Measurements from ENCODE around the gene INTU. TPM values are rescaled to one million over a fixed set of nuclear protein-coding genes. Genes with fewer than 3 reads are reported as not detected.

INTU gene
- polyA plus RNA-seq, 2 of the 4 experiments (the other 2 are of a cell fraction): 1.8 to 4.7 TPM

- peak in 1 of 2 experiments; percentile 20 for DNase-seq (ENCODE audit: low read depth in 1 of 2, low spot score in 1 of 2)
- no peaks in the 10 kb centered on the region for H3K9me3 ChIP-seq
- peak overlapping the region; percentile 17; the same call in 2 of the 3 replicates for H3K4me2 ChIP-seq
- no peak overlapping the region for H3K27ac ChIP-seq
- CTCF ChIA-PET: interaction anchor here (1.1 to 16.8 kb wide), 8 partner anchors 9 to 137 kb away, joined by 3 to 180 read pairs (median 7); partner anchors contain the start of gene SLC25A31
- WGBS (ENCODE audit: missing lambda C conversion rate): 10% methylated on average over 6 of the region's 6 CpGs
- FAIRE-seq: peak; percentile 23
- no peak for TF ChIP-seq ZC3H11A (IDR thresholded peaks at IDR 0.05)
- TF ChIP-seq POLR2A (IDR thresholded peaks at IDR 0.05; ENCODE audit: low read length): no peak
- peak; percentile 87 for TF ChIP-seq SMC3 (IDR thresholded peaks at IDR 0.05)
- TF ChIP-seq CTCF (IDR thresholded peaks at IDR 0.05): peak; percentile 62; the same call in 2 of the 3 replicates
- peak; percentile 64 to 75 for TF ChIP-seq RAD21 (conservative IDR thresholded peaks at IDR 0.05 in 1 of 2, IDR thresholded peaks at IDR 0.05 in 1 of 2)
- TF ChIP-seq FOSB (CRISPR knock-in tag; IDR thresholded peaks at IDR 0.05): no peak
- TF ChIP-seq KDM1A (IDR thresholded peaks at IDR 0.05; ENCODE audit: low read depth): no peak
- TF ChIP-seq POLR2AphosphoS2 (conservative IDR thresholded peaks at IDR 0.05; ENCODE audit: low read length): no peak
- POLR2A ChIA-PET: no interaction called here
- H3K4me3 ChIP-seq: no peak overlapping the region
- no peaks in the 10 kb centered on the region for H3K4me1 ChIP-seq
- ATAC-seq: peak; percentile 30 to 47; a peak in 3 of 6 replicates
Measured at GRCh38 chr4:127604949-127605709, 27.6 kb upstream of the INTU start.

DNA sequence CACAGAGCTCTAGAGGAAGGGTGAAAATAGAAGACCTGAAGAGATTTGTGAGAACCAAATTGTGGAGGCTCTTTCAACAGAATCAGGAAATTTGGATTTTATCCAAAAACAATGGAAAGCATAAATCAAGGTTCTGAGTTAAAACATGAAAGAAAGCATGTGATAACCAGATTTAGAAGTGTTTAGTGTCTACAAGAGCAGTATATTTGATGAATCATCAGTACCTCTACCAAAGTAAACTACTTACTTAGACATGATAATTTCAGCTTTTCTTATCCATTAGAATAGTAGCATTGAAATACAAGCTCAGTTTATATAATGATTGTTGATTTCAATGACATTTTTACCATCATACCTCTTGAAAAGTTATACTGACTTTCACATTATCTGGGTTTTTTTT, 25.9 kb upstream of the INTU start:
- CTCF ChIA-PET: interaction anchor here (1.3 to 16.8 kb wide), 3 partner anchors 9 to 139 kb away, joined by 3 to 180 read pairs (median 18); partner anchors contain the start of gene SLC25A31
- H3K4me3 ChIP-seq: no peak overlapping the region
- no peak overlapping the region for H3K4me2 ChIP-seq
- no peak for ATAC-seq
- no peak for DNase-seq (ENCODE audit: low read depth in 1 of 2, low spot score in 1 of 2)
- TF ChIP-seq MAX (IDR thresholded peaks at IDR 0.05): no peak
- peak; percentile 16 for TF ChIP-seq MAFK (IDR thresholded peaks at IDR 0.05; ENCODE audit: partially characterized antibody)
- no peak overlapping the region for H3K27ac ChIP-seq
- FAIRE-seq: no peak
- no peaks in the 10 kb centered on the region for H3K4me1 ChIP-seq
- no peaks in the 10 kb centered on the region for H3K9me3 ChIP-seq
- POLR2A ChIA-PET: no interaction called here

- 44% methylated on average over 5 of the region's 5 CpGs for WGBS (ENCODE audit: missing lambda C conversion rate)
- DNase-seq (ENCODE audit: low read depth in 1 of 2, low spot score in 1 of 2) (no peak), ATAC-seq (no peak), FAIRE-seq (no peak)
- H3K4me3 ChIP-seq: no peak overlapping the region
- ChIA-PET CTCF (interaction anchor here (16.8 kb wide), 1 partner anchor 123 kb away, joined by 180 read pairs; the partner anchor contains the start of gene SLC25A31), POLR2A (no interaction called here)
- H3K4me1 ChIP-seq: no peaks in the 10 kb centered on the region
- H3K27ac ChIP-seq: no peak overlapping the region
- no peak for TF ChIP-seq HOXB5 (CRISPR knock-in tag; IDR thresholded peaks at IDR 0.05)
- TF ChIP-seq CTCF (IDR thresholded peaks at IDR 0.05): no peak
- no peak for TF ChIP-seq FOSL2 (IDR thresholded peaks at IDR 0.05)
- no peak for TF ChIP-seq FOSL2 (CRISPR knock-in tag; IDR thresholded peaks at IDR 0.05)
- no peak for TF ChIP-seq HOXB13 (CRISPR knock-in tag; IDR thresholded peaks at IDR 0.05; ENCODE audit: low read depth)
- TF ChIP-seq BHLHE40 (IDR thresholded peaks at IDR 0.05; ENCODE audit: low read depth, low read length): no peak
- TF ChIP-seq TFCP2L1 (CRISPR knock-in tag; IDR thresholded peaks at IDR 0.05): no peak
- TF ChIP-seq, protein P1, sequence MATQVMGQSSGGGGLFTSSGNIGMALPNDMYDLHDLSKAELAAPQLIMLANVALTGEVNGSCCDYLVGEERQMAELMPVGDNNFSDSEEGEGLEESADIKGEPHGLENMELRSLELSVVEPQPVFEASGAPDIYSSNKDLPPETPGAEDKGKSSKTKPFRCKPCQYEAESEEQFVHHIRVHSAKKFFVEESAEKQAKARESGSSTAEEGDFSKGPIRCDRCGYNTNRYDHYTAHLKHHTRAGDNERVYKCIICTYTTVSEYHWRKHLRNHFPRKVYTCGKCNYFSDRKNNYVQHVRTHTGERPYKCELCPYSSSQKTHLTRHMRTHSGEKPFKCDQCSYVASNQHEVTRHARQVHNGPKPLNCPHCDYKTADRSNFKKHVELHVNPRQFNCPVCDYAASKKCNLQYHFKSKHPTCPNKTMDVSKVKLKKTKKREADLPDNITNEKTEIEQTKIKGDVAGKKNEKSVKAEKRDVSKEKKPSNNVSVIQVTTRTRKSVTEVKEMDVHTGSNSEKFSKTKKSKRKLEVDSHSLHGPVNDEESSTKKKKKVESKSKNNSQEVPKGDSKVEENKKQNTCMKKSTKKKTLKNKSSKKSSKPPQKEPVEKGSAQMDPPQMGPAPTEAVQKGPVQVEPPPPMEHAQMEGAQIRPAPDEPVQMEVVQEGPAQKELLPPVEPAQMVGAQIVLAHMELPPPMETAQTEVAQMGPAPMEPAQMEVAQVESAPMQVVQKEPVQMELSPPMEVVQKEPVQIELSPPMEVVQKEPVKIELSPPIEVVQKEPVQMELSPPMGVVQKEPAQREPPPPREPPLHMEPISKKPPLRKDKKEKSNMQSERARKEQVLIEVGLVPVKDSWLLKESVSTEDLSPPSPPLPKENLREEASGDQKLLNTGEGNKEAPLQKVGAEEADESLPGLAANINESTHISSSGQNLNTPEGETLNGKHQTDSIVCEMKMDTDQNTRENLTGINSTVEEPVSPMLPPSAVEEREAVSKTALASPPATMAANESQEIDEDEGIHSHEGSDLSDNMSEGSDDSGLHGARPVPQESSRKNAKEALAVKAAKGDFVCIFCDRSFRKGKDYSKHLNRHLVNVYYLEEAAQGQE (IDR thresholded peaks at IDR 0.05): no peak
- TF ChIP-seq POLR2A (IDR thresholded peaks at IDR 0.05; ENCODE audit: low read length): no peak
- no peak for TF ChIP-seq MAX (IDR thresholded peaks at IDR 0.05)
- TF ChIP-seq RCOR1 (IDR thresholded peaks at IDR 0.05; ENCODE audit: low read depth, low read length): no peak
- TF ChIP-seq MAZ (IDR thresholded peaks at IDR 0.05; ENCODE audit: borderline replicate concordance, low read depth, low read length): no peak
- TF ChIP-seq ZNF302 (CRISPR knock-in tag; IDR thresholded peaks at IDR 0.05): no peak
- TF ChIP-seq BCL3 (IDR thresholded peaks at IDR 0.05): no peak
- TF ChIP-seq RFX5 (IDR thresholded peaks at IDR 0.05): no peak
- TF ChIP-seq FOSB (CRISPR knock-in tag; IDR thresholded peaks at IDR 0.05): no peak
- no peak for TF ChIP-seq CEBPB (IDR thresholded peaks at IDR 0.05)
- no peaks in the 10 kb centered on the region for H3K9me3 ChIP-seq
- H3K4me2 ChIP-seq: no peak overlapping the region
Measured at GRCh38 chr4:127609484-127609883, 23.3 kb upstream of the INTU start.
